GOT3 (cell line): ENCODE data around the gene SCUBE3.

Experiments used
- DNase-seq: peaks from one replicate; lab custom pipeline; 2025; ENCODE audit warnings: mixed read lengths; lab: John Stamatoyannopoulos, UW

SCUBE3 gene

DNA sequence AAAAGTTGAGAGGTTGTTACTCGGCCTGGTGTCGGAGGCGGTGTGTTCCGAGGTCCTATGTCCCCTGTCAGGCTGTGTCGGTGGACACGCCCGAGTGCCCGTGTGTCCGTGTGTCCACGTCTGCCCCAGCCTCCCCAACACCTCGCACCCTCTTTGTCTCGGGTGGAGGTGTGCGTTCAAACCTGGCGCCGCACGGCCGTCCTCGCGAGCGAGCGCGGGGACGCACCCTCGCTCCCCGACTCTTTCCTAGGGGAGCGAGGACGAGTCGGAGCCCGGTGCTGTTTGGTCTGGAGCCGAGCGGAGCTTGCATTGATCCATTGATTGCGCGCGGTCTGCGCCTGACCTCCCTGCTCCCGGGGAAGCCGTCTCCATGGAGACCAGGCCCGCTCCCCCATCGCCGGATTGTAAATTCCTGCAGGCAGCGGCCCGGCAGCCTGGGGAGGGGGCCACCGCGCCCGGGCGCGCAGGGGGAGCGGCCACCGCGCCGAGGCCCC is 411 bp upstream of the SCUBE3 start:
- DNase-seq, result no peak

DNA sequence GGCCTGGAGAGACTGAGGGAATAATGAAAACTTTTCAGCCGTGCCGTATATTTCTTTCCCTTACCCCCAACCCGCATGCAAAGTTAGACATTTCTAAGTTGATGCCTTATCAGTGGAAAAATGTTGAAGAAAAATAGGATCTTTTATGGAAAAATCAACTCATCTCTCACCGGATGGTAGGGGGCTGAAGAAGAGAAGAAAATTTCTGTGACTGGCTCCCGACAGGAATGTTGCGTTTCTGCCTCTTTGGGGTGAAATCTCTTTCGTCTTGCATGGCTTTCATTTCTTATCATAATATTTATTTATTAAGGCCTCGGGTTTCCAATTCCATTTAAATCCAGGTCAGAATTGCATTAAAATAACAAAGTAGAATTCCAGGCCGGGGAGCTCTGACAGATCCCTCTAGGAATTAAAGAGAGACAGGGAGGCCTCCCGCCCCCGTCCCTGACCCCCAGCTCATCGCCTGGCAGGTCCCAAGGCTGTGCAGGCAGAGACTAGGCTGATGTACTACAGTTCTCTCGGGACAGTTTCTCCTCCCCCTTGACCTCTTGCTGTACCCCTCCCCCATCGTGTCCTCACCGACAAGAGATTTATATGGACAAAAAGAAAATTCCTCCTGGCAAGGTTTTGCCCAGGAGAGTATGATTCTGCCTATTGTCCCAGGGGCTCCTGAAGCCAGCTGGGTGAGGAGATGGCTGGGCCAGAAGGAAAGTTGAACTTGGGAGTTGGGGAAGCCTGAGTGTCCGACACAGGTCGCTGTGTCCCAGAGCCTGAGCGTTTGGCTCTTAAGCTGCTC is 1.3 kb downstream of the SCUBE3 start:
- no peak for DNase-seq

DNA sequence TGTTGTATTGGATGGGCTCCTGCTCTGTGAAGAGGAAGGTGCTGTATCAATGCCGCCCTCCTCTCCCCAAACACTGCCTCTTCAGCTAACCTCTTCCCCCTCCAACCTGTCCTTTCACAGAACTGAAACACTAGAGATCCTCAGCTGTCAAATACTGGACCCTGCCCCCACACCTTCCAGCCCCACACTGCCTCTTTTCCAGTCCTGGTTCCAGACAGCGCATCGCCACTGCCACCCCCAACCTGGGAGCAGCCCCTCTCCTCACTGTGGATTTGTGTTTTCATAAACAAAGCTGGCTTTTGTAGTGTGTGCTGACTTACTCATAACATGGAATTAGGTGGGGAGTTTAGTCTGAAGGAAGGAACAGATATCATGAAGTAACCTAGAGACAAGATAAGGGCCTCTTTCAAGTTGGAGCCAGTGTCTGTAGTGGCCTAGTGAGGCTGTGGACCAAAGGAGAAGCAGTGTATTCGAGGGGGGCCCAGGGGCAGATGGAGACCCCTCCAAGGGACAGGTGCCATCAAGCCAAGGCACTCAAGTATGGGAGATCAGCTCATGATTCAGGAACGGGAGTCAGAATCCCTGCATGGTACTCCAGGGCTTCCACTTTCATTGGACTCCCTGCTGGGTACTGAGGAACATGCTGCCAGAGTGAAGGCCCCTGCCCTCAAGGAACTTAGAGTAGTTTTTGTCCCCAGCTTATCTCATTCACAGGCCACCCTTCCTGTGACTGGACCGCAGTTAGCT is 2.1 kb downstream of the SCUBE3 start:
- no peak for DNase-seq

DNA sequence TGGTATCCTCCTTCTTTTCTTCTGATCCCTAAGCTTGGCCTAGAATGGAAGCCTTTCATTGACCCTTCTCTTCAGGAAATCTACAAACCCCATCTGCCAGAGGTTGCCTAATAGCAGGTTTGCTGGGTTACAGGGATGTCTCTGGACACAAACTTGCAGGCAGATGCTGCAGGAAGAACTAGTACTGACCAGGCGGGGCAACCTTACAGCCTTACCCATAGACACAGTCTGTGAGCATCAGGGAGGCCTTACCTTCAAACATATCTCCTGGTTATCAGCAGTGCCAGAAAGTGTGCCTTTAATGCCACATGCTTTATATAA is 2.6 kb downstream of the SCUBE3 start:
- DNase-seq, result no peak

DNA sequence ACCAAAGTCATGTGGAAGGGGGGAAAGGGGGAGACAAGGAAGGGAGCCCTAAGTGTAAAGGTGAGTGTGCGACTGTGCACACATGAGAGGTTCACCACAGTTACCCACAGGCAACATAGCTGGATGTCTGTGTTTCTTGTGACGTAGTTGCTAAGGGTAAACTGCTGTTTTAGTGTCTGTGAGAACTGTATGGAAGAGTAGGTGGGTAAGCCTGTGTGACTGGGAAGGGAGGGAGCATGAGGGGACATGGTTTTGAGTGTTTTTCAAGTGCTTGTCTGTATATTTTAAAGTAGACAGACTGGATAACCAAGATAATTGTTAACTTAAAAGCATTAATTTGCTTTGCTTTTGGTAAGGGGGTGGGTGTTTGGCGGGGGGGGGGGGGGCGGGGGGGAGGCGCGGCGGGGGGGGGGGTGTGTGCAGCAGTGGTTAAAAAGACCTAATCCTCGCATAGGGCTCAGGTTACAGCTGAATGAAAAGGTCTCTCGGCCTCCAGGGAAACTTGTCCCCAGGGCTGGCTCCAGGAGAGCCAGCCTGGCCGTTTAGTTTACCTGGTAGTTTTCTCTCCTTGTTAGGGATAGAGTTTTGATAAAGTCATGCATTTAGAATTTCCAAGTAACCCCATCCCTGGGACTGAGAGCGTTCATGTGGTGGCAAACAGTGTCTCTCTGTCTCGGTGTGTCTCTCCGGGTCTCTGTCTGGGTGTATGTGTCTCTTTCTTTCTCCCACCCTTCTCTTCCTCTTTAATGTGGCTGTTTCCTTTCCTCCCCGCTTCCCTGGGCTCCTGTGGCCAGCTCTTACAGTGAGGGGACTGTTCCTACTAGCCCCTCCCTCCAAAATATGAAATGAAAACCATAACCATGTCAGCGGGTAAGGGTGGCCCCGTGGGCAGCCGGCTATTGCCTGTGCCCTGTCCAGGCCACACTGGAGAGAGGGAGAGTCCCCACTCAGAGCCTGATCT is 3.4 kb downstream of the SCUBE3 start:
- DNase-seq, result no peak

DNA sequence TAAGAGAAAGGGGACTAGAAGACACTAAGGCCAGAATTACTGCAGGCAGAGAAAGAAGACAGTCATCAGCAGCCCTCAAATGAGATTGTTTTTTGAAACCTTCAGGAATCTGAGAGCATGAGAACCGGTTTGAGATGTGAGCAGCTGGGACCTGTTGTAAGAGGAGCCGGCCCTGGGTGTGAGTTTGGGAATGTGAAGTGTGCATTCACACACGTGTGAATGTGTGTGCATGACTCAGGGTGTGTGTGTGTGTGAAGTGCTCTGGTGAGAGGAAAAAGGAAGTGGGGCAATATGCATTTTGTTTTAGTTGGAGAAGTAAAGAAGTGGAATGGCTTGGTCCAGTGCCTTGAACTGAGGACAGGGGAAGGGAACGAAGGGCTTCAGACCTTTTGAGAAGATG is 4.3 kb downstream of the SCUBE3 start:
- no peak for DNase-seq

DNA sequence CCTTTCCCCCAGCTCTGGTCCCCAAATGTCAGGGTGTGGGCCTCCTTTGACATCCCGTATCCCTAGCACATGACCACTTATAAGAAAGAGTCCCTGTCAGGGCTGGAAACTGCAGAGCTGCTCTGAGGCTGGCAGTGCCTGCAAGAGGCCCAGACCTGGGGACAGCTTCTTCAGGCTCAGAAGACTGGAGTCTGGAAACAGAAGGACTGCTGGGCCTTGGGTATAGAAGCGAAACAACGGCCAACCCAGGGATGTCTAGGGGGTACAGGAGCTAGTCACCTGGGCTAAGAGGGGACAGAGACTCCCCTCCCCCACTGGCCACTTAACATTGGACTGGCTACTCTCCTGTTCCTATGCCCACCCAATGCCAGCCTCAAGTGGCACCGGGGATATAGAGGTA is 4.7 kb downstream of the SCUBE3 start:
- no peak for DNase-seq

DNA sequence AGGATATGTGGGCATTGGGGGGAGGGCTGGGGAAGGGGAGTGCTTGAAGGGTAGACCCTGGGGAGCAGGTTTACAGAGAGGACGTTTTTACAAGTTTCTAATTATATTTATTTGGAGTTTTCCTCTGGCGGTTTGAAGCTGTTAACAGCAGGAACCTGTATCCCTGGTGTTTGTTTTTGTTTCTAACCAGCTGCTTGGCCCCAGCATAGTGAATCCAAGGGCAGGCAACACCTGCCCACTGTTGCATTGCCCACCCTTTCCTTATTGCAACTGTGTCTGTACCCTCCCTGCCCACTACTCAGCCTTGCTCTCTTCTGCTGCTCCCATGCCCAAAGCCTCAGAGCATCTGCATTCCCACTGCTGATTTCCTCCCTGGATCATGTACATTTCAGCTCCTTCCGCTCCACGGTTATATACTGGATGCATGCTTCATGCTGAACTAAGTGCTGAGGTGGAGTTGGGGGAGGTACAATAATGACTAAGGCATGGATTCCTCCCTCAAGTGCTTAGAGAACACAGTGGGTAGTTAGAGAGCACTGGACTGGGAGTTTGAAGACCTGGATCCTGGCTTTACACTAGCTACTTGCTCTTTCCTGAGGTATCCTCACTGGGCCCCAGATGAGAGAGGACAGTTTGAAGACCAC is 6.0 kb downstream of the SCUBE3 start:
- no peak for DNase-seq

DNA sequence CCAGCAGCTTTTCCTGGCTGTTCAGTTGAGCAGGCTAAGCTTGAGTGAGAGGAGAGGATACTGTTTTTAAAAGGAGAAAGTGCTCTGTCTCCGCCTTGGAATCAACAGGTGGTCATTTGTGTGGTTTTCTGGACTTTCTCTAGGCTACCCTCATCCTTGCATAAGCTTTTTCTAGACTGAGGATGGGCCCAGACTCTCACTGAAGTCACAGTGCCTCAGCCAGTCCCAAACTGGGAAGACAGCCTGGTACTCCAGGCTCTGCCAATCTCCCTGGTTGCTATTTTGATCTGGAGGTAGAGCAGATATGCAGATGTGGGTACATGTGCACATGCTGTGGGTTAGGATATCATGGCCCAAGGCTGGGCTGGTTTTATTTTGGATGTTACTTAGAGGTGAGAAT is 7.0 kb downstream of the SCUBE3 start:
- no peak for DNase-seq

DNA sequence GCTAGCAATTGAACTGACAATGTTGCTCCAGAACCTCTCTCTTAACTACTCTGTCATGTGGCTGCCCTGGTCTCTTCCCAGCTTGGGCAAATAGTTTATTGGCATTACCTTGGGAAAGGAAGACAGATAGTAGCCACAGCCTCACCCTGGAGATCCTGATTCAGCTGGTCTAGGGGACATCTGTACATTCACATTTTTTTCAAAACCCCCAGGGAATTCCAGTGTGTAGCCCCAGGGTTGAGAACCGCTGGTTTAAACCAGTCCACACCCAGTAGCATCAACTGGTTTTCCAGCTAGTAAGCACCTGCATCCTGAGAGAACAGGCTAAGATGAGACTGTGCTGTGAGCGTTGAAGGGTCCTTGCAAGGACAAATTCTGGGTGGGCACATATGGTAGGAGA is 9.6 kb downstream of the SCUBE3 start:
- no peak for DNase-seq

DNA sequence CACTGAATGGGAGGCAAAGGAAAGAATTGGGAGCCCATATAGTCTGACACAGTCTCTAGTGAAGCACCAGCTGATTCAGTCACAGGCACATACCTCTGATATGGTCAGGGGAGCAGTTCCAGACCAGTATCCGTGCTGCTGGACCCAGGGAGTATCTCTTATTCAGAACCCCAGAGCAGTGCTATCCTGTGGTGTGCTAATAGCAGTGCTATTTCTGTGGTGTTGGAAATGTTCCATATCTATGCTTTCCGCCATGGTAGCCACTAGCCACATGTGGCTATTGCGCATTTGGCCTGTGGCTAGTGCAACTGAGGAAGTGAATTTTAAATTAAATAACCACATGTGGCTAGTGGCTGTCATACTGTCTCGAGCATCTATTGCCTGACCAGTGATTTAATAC is 11.0 kb downstream of the SCUBE3 start:
- no peak for DNase-seq

DNA sequence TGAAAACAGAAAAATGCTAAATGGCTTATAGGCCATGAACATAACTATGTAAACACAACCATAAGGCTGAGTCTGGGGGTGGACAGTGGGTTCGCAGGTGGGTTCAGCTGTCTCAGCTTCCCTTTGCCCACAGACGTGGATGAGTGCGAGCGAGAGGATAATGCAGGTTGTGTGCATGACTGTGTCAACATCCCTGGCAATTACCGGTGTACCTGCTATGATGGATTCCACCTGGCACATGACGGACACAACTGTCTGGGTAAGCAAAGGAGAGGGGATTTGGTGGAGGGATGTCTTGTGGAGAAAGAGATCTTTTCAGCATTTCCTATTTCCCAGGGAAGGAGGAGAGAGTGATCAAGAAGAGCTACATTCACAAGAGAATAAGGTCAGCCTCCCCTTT is 14.7 kb downstream of the SCUBE3 start:
- DNase-seq, result no peak

DNA sequence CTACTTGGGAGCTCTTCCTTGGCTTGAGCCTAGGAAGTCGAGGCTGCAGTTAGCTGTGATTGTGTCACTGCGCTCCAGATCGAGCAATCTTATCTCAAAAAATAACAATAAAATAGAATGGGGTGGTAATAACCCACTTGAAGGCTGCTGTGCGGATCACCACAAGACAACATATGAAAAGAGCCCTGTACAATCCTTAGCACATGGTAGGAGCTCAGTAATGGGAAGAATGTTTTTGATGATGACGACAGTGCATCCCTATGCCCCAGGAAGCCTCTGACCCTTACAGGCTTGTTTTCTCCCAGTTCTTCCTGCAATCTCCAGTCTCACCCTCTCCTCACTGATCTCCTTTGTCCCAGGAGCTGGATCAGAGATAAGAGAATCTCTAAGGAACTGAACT is 15.5 kb downstream of the SCUBE3 start:
- no peak for DNase-seq

DNA sequence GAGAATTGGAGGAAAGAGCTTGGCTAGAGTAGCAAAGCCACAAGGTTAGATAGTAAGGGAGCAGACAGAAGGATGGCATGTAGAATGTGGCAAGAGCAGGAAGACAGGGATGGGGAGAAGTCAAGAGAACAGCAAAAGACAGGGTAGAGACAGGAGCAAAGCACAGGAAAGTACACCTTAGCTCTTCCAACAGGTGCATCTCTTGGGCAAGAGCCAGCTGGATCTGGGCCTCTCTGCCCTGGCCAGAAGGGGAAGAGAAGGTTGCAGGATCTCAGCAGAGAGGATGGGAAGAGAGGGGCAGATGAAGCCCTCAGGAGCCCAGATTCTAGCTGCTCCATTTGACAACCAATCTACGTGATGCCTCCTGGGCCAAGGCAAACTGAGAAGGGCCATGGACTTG is 16.7 kb downstream of the SCUBE3 start:
- no peak for DNase-seq

DNA sequence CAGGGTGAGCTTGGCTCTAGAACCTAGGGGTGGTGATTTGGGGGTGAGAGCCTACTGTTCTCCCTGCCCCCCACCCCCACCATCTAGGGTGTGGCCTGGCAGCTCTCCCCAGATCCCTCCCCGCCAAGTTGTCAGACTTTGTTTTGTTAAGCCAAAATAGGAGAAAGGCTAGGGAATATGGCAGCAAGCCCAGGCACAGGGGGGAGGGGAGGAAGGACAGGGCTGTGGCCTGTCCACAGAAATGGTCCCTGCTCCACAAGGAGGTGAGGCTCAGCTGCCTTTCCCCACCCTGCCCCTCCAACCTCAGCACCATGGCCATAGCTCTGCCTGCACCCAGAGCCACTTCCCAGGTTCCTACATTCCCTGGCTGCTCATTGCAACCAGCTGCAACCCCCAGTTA is 17.2 kb downstream of the SCUBE3 start:
- no peak for DNase-seq

DNA sequence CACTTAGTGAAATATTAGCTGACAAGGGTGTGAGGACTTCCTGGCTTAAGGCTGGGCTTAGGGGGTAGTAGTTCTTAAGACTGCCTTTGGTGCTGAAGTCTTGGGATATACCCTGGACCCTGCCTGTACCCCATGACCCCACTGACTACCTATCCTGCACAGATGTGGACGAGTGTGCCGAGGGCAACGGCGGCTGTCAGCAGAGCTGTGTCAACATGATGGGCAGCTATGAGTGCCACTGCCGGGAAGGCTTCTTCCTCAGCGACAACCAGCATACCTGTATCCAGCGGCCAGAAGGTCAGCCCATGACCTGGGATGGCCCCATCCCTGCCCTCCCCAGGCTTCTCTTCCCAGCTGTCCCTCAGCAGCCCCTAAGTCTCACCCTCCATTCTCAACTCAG is 17.8 kb downstream of the SCUBE3 start:
- no peak for DNase-seq

DNA sequence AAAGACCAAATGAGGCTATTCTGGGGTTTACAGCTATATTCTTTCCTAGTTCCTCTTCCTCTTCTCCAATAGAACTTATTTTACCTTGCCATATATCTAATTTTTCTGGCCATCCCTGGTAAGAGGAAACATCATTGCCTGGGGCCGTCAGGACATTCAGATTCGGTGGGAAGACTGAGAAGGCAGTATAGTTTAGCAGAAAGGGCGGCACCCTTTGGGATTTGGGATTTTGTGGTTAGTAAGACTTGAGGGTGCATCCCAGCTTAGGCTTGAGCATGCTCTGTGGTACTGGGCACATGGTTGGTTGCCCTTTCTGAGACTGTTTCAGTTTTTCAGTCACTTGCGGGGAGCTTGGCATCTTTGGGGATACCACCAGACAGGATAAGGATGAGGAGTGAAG is 21.1 kb downstream of the SCUBE3 start:
- DNase-seq, result no peak

DNA sequence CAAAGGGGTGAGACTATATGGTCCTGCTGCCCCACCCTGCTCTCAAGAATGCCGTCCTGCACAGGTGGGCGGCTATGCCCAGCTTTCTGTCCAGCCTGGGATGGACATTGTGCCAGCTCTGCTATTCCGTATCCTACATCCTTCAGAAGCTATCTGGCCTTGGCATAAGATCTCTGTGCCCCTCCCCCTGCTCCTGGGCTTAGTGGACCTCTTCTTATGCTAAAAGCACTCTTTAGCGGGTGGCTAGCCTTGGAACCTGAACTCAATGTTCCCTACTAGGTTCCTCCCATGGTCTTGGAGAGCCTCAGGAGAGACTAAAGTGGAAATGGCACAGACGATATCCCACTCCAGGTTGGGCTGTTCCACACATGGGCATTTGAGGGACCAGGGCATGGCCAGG is 22.5 kb downstream of the SCUBE3 start:
- no peak for DNase-seq

DNA sequence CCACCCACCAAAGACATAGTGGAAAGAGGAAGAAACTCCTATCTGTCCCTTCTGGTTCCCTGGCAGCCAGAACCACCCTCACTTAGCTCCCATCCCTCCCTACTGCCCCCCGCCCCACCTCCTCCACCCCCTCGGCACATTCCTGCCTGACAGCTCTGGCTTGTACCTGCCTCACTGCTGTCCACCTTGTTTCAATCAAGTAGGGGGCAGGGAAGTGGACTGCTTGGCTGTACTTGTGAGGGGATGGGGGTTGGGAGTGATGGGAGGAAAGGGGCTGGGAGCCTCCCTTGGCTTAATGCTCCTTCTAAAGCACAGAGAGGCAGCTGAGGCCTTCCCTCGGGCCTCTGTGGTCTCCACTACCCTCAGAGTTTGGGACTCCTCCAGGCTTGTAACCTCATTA is 23.7 kb downstream of the SCUBE3 start:
- no peak for DNase-seq

DNA sequence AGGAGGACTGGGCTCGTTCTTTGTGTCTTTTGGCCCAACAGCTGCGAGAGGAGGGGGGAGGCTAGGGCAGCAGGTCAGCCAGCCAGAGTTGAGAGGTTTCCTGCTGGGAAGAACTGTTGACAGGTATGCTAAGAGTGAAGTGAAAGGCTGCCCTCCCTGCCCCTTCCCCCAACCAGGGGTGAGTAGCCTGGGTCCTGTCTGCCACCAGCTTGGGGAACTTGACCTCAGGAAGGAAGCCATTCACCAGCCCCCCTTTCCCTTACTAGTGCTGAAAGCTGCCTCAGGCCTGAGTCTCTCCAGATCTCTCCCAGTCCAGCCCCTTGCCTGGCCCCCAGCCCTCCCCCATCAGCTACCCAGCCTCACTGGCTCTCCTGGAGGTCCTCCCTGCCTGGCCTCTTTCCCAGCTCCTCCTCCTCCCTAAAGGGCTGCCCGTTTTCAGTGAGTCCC is 25.1 kb downstream of the SCUBE3 start:
- no peak for DNase-seq

DNA sequence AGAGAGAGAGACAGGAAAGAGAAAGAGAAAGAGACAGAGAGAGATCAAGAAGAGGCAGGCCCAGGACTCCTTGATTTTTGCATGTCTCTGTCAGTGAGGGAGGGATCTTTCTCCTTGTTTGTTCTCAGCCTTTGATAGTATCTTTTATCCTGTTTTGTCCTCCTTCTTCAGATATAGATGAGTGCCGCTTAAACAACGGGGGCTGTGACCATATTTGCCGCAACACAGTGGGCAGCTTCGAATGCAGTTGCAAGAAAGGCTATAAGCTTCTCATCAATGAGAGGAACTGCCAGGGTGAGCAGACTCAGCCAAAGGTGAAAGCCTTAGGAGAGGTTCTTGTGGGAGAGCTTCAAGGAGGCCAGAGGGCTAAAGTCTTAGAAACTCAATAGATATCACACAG is 25.8 kb downstream of the SCUBE3 start:
- DNase-seq, result no peak
